ENCODE results near the gene STAM2.
"Not testable (repeated sequence)": the region's sequence is repeated elsewhere in the genome, so short reads cannot be mapped to it uniquely, and the experiment has no call there.

STAM2 gene

DNA sequence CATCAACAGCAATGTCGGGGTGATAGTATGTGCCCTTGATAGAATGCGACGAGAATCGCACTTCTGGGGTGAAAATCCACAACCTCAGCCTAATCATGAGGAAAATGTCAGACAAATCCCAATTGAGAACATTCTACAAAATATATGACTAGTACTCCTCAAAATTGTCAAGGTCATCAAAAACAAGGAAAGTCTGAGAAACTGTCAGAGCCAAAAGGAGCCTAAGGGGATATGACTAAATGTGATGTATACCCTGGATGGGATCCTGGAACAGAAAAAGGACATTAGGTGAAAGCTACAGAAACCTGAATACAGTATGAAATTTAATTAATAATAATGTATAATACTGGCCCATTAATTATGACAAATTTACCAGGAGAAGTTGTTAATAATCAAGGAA, 69.1 kb downstream of the STAM2 start:
- DNase-seq (ENCODE audit: low read depth), result no peak

DNA sequence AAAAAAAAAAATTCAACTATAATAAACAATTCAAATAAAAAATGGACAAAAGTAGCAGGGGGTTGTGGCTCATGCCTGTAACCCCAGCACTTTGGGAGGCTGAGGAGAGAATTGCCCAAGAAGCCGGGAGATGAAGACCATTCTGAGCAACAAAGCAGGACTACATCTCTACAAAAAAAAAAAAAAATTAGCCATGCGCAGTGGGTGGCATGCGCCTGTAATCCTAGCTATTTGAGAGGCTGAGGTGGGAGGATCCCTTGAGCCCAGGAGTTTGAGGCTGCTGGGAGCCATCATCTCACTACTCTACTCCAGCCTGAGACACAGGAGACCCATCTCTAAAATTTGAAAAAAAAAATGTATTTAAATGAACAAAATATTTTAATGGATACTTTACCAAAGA, 72.3 kb downstream of the STAM2 start:
- no peak for DNase-seq (ENCODE audit: low read depth)

DNA sequence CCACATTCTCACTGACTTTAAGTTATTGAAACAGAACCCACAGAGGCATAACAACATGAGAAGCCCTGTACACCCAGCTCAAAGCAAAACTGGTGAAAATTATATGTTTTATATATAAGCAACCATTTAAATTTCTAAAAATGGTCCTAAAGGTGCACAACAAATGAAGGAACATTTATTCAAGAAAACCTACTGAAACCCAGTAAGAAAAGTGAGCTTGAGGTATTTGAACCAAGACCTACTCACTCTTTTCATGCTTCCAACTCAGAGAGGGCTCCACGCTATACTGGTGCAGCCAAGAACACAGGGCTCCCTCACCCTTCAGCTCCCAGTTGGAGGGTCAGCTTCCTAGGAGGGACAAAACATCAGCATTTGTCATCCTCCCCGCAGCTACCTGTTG, 74.6 kb downstream of the STAM2 start:
- DNase-seq (ENCODE audit: low read depth), result no peak

DNA sequence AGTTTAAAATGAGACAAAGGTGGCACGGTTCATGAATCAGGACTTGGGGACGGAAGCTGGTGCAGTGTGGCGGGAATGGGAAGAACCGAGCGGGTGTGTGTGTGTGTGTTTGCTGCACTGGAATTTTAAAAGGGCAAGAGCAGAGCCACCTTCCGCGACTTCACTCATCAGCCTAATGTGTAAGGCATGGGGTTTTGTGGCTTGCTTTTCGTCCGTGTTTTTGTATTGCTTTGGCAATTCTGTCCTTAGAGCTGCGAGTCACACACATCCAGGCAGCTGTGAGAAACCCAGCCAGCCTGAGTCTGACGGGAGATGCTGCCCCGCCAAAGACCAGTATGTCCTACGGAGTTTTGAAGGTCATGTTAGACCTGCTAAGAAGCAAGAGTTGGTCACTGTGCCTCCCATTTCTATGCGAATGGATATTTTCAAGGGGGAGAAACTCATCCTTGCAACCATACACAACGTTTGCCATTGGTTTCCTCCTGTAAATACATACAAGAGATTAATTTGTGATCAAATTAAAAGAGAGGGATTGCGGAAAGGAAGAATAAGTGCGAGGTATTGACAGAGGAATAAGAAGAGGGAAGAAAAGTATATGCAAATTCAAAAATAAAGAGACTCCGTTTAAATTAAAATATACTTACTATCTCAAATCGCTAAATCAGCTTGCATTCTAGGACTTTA, 76.1 kb downstream of the STAM2 start:
- no peak for DNase-seq (ENCODE audit: low read depth)

DNA sequence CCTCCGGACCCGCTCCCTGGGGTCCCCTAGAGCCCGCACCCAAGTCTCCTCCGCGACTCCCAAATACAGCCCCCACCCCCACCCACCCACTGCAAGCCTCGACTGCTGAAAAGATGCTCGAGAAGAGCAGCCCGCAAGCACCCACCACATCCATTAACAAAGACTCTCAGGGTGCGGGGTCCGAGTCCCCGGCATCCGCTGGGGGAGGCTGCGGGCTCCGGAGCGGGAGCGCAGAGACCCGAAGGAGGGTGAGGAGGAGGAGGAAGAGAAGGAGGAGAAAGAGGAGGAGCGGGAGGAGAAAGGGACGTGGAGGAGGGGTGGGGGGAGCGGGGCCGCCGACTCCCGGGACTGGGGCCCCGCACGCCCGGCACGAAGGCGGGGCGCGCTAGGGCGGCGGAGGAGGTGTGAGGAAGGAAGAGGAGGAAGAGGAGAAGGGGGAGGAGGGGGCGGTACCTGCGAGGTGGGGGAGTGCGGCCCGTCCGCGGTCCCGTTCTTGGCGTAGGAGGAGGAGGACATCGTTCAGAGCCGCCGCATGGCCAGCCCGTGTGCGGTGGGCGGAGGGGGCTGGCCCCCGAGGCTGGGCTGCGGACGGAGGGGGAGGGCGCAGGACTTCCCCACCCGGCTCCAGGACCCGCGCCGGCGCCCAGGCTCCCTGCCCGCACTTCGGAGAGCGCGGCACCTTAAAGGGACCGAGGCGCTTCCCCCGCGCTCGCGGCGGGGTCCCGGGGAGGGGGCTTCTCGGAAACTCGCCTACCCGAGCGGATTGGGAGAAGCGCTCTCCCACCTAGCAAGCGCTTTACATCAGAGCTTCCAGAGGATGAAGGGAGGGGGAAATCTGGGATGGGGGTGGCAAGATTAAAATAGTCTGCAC, 76.8 kb downstream of the STAM2 start, which contains the start of gene CACNB4:
CACNB4 (minus strand) TSS at position 549 of the 871 bp plus-strand sequence.
- no peak for DNase-seq (ENCODE audit: low read depth)

DNA sequence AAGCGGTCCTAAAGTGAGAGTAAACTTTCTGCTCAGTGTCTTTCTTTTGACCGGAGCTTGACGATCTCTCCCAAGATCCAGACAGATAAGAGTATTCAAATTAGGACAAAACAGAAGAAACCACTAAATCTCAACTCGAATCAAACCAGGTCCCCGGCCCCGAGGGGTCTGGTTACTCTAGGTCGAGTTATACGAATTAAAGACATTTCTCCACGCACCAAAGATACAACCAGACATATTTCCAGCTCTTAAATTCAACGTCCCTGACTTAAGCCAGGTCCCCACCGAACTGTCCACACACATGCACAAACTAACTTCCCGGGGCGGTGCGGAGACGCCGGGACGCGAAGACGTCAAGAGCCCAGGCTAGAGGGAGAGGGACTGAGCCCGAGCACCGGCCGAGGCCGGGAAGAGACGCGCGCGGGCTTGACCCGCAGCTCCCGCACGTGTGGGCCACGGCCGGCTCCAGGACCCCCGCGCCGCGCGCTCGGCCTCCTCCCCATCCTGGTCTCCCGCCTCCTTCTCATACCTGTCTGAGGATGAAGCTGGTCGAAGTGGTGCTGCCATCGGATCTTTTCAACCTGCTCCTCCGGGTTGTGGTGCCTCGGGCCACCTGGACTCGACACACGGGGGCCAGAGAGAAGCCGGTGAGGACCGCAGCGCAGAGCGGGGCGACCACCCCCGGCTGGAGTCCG, 77.6 kb downstream of the STAM2 start:
- DNase-seq (ENCODE audit: low read depth), result no peak

DNA sequence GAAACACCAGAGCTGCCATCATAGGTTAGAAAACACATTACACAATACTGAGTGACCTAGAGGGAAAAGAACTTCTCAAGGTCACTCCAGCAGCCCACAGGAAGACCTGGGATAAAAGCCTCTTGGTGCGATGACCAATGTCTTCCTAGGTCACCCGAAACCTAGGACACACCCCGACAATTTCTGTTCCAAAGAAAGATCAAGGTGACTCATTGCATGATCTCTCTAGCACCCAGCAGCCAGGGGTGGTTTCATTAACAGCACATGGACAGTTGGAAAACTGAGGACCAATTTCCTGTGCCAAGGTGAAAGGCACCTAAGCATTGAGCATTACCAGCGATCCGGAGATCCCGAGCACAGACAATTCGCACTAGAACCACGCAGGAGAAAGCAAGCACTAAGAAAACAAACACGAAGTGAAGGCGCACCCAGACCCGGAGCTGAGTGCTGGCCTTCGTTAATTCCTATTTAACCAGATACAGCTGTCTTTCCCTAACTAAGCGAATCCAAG, 78.2 kb downstream of the STAM2 start:
- no peak for DNase-seq (ENCODE audit: low read depth)

DNA sequence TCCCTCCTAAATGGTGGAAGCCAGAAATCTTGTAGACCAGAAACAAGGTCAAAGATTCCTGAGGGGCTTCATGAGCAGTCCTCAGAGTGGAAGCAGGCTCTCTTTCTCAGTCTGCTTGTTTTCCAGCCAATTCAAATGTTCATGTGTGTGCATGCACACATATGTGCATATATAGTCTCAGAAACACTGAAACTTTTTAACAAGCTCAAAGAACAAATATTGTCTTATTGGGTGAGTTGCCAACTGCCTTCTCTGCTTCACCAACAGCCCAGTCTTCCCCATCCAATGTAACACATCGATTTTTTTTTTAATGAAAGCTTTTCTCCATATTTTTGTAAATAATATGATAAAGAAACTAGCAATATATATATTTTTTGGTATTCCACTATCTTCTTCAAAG, 80.4 kb downstream of the STAM2 start:
- no peak for DNase-seq (ENCODE audit: low read depth)

DNA sequence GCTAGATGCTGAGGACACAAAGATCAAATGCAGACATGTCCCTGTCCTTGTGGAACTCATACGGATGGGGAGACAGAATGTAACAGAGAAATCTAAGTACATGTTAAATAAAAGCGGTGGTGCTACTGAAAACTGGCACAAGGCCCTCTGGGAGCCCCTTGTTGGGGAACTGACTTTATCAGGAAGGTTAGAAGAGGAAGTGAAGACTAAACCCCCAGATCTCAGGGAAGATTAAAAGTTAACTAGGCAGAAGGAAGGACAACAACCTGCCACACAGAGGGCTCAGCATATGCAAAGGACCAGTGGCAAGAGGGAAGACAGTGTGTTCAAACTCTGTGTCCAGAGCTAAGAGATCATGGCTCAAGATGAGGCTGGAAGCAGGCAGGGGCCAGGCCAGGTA, 81.5 kb downstream of the STAM2 start:
- no peak for DNase-seq (ENCODE audit: low read depth)

DNA sequence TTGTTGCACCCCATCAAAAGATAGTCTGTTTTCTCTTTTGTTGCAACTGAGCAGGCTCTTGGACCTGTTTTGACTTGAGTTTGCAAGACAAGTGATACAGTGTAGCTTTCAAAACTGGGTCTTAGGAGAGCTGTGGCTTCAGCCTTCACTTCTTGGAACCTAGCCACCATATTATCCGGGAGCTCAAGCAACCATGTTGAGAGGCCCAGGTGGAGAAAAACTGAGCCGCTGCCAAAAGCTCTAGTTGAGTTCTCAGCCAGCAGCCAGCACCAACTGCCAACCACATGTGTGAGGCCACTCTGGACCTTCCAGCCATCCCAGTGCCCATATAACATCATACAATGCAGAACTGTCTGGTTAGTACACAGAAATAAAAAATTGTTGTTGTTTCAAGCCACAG, 82.1 kb downstream of the STAM2 start:
- no peak for DNase-seq (ENCODE audit: low read depth)

DNA sequence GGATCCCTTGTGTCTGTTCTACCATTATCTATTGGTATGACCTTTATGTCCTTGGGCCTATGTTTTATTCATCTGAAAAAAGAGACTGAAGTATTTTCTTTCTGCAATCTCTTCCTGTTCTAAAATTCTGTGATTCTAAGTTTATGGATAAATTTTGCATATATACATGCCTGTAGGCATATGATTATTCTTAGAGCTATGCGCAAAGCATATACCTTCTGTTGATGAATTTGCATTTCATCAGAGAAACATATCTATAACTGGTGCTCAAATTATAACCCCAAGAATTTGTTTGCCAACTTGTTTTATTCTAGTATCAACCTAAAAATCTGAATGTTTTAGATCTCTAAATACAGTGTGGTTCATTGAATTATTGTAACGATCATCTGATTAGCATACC, 83.5 kb downstream of the STAM2 start:
- no peak for DNase-seq (ENCODE audit: low read depth)

DNA sequence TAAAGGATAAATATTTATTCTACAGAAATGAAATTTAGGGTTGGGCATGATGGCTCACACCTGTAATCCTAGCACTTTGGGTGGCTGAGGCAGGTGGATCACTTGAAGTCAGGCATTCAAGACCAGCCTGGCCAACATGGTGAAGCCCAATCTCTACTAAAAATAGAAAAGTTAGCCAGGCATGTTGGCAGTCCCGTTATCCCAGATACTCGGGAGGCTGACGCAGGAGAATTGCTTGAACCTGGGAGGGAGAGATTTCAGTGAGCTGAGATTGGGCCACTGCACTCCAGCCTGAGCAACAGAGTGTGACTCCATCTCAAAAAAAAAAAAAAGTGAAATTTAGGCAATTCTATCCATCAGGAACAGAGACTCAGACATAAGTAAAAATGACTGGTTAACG, 84.8 kb downstream of the STAM2 start:
- not testable (repeated sequence) for DNase-seq (ENCODE audit: low read depth)

DNA sequence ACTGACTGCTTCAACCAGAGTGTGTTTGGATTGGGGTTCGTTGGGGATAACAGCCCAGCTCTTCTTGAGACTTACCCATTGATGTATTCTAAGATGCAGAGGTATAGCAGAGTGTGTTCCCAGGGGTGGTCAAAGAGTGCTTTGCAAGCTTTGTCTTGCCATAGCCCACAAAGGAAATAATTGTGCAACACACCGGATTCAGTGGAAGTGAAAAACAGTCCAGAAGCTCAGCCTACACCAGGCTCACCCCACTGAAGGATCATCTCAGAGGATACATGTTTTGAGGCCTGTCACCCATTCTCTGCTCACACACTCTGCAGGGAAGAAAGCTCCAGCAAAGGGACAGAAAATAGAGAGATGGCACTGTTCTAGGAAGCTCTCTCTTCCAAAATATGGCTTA, 86.3 kb downstream of the STAM2 start:
- DNase-seq (ENCODE audit: low read depth), result no peak

DNA sequence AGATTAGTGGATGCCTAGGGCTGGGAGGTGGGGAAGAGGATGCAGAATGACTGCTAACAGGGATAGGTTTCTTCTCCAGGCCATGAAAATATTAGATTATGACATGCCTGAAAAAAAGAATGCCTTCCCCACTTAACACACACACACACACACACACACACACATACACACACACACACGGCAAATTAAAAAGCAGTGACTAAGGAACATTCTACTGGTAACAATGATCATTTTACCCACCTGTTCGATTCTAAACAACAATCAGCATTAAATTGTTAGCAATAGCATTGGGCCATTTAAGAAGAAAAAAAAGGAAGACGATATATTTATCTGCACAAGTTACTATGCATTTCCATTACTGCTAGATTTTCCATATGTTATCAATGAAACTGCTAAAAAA, 87.6 kb downstream of the STAM2 start:
- no peak for DNase-seq (ENCODE audit: low read depth)

DNA sequence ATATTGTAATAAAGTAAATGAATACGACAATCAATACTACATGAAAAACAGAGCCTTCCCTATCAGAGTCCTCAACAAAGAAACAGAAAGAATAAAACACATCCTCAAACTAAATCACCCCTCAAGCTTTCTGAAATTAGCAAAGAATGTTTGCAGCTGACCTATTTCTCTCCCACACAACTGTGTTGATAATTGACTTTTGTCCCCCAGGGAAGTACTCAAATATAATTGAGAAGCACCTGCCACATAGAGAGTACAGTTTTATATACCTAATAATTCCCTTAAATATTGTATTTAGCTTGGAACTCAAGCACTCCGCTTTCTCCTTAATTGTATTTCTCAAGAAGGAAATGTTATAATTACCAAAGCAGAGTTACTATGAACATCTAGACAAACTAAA, 89.3 kb downstream of the STAM2 start:
- no peak for DNase-seq (ENCODE audit: low read depth)

DNA sequence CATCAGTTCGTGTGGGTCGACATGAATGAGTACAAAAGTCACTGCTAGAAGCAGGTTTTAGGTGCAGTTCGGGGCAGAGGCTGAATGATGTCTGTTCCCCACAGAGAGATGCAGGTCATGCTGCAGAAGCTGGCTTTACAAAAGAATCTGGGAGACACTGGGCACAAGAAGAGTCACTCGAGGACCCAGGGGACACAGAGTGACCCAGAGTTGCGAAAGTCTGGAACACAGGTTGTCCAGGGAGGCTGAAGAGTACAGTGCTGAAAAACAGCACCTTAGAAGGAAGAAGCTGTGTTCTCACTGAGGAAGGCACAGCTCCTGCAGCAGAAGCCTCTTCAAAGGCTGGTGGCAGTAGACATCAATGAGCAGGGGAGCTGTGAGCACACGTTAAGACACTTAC, 91.5 kb downstream of the STAM2 start:
- DNase-seq (ENCODE audit: low read depth), result no peak

DNA sequence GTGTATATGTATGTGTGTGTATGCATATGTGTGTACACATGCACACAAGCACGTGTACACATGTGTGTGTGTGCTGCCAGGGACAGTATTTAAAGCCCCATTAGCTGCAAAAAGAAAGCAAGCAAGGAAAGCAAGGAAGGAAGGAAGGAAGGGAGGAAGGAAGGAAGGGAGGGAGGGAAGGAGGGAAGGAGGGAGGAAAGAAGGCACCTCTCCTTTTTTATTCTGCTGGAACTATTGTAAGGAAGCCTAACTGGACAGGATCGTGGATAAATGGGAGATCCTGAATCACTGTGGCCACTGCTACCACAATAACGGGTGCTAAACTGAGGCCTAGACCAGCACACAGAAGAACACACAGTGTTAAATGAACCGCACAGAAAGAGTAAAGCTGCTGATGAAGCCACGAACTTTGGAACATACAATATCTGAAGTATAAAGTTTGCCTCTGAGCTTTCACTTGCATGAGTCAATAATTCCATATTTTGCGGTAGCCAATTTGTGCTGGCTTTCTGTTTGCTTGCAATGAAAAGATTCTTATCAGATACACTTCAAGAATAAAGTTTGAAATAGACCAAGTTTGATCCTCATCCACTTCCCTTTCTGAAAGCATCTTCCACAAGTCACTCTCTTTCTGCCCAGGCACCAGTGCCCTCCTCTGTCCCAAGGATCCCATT, 92.2 kb downstream of the STAM2 start:
- no peak for DNase-seq (ENCODE audit: low read depth)

DNA sequence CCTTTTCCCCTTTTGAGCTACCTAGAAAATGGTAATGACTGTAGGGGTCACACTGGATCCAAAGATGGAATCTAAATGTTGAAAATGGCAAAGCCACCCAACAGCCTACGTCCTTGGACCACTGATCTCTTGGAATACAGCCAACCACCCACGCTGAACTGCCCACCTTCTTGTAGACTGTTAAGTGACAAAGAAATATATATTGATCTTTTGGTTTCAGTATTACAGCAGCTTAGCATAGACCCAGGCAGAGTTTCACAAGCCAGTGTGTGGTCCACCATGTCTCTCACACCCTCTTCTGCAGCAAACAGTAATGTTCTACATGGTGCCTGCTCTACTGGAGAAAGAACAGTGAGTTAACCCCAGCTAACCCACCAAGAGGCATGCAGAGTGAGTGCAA, 96.9 kb downstream of the STAM2 start:
- DNase-seq (ENCODE audit: low read depth), result no peak

DNA sequence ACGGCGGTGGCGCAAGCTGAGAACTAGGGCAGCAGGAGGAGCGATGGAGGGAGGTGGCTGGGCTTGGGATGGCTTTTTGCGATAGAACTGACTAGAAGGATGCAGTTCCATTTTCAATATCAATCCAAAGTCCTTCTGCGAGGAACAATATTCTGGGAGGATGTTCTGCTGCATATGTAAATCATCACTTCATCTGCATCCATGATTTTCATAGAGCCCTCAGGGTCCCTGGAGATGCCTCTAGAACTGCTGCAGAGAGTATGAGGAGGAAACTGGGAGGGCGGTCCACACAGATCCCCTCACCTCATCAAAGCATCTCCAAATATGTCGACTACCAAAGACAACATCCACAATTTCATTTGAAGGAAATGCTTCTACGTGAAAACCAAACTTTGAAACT, 97.5 kb downstream of the STAM2 start:
- no peak for DNase-seq (ENCODE audit: low read depth)

DNA sequence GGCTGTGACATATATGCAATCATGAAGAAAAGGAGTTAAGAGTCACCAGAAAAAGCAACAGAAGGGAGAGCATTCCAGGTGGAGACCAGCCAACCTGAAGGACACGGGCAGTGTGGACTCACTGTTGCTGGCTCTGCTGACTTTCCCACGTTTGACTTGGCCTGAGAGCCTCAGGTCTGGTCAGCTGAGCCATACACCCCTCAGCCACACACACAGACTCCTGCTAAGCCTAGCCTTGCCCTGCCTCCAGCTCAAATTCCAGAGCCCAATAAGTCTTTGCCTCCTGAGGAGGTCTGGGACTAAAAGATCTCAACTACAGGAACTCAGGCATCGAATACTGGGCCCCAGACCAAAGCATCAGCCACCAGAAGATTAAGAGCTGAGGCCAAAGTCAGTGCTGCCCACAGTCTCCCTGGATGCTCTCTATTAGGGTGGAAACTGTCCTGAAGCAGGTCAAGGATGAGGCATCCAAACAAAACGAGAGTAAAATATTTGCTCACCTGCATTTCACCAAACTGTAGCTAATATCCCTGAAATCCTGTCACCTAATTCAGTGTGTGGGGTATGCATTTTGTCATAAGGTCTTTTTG, 100.0 kb downstream of the STAM2 start:
- no peak for DNase-seq (ENCODE audit: low read depth)

DNA sequence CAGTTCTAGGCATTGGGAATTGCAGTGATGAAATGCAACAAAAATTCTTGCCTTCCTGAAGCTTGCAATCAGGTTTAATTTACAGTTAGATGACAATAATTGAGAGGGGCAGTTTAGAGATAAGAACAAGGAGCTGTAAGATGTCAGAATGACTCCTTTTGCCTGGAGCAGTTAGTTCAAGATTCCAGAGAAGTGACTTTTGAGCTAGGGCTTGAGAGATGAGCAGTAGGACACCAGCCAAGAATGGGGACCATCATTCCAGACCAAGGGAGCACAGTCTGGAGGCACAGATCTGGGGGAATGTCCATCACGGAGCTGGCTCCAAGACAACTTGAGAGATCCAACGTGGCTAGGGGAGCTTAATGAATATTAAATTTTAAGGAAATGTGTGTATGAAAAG, 103.6 kb downstream of the STAM2 start:
- DNase-seq (ENCODE audit: low read depth), result no peak

DNA sequence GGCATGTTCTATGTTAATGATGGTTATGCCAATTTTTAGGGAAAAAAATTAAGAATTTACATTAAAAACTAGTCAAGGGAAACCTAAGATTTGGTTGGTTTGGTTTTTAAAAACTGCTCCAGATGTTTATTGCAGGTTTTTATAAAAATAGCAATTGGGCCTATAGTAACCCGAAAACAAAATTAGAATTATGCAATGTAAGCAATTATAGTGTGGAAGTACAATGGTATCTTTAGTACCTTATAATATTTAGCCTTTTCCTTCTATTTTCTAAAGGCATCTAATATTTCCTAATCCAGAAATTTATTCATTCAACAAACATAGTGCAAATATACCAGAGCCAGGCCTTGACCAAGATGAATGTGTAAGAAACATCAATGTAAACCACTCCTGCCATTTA, 104.0 kb downstream of the STAM2 start:
- no peak for DNase-seq (ENCODE audit: low read depth)

Data from stimulated activated CD8-positive, alpha-beta memory T cell treated with anti-CD3 and anti-CD28 coated beads, Interleukin-4, amount 100 ng/mL, for 24 hours (primary cell).